ENCODE measurements around the gene TAX1BP3.

DNA sequence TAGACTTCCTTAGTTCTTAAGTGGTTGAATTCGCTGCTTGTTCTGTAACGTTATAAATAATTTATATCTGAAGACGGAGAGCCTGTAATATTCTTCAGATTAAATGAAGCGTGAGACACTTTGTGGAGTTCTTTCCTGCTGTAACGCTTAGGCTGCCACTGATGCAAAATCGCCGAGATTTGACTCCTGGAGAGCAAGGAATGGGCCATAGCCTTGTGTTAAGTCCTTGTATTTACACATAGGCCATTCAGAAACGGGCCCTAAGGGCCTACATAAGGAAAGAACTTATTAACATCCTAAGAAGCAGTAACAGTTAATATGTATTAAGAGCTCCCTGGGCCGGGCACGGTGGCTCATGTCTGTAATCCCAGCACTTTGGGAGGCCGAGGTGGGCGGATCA lies 1.2 kb upstream of the TAX1BP3 start:
- TF ChIP-seq POLR2A (IDR thresholded peaks at IDR 0.05; ENCODE audit: low read depth, low read length), result no peak
- no peak for TF ChIP-seq POLR2AphosphoS5 (IDR thresholded peaks at IDR 0.05; ENCODE audit: low read depth, low read length)
- TF ChIP-seq TAF1 (IDR thresholded peaks at IDR 0.05; ENCODE audit: low read depth, low read length), result no peak
- no peak for TF ChIP-seq POU2F2 (IDR thresholded peaks at IDR 0.05; ENCODE audit: low read depth, low read length)

Data from GM12891 (cell line).